ENCODE data around the gene MACF1.

DNA sequence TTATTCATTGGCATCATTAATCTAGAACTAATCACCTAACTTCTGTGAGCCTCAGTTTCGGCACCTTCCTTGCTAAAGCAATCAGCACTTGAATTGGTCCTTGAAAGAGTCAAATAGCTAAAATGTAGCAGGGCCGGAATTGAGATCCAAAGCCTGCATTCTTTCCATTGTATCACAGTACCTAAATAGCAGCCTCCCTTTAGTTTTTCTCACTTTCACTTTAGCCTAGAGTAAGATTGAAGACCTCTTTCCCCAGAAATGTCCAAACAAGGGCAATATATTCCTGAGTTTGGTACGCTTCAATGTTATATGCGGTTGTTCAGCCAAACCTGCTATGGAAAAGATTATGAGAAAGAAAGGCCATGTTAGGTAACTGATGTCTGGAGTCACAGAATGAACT, 165.1 kb downstream of the MACF1 start:
- TF ChIP-seq, protein P1, sequence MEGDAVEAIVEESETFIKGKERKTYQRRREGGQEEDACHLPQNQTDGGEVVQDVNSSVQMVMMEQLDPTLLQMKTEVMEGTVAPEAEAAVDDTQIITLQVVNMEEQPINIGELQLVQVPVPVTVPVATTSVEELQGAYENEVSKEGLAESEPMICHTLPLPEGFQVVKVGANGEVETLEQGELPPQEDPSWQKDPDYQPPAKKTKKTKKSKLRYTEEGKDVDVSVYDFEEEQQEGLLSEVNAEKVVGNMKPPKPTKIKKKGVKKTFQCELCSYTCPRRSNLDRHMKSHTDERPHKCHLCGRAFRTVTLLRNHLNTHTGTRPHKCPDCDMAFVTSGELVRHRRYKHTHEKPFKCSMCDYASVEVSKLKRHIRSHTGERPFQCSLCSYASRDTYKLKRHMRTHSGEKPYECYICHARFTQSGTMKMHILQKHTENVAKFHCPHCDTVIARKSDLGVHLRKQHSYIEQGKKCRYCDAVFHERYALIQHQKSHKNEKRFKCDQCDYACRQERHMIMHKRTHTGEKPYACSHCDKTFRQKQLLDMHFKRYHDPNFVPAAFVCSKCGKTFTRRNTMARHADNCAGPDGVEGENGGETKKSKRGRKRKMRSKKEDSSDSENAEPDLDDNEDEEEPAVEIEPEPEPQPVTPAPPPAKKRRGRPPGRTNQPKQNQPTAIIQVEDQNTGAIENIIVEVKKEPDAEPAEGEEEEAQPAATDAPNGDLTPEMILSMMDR (IDR thresholded peaks at IDR 0.05; ENCODE audit: insufficient read depth, low read depth, low read length): no peak
- TF ChIP-seq EZH2 (IDR thresholded peaks at IDR 0.05; ENCODE audit: insufficient read depth, low read length): no peak
